GM13977 (cell line): ENCODE results near the gene ATP2A3.

Source experiments
- DNase-seq: peaks from one replicate; pipeline ENCODE4 v3.0.0; 2012; ENCODE audit warnings: low spot score
- CTCF ChIP-seq: IDR thresholded peaks from 2 replicates; pipeline ENCODE4 v1.5.1; 2012; ENCODE audit warnings: mild to moderate bottlenecking, control low read depth; ENCODE audit not compliant: insufficient read depth; ENCODE audit errors: extremely low read depth, missing control alignments
- in situ Hi-C: fragments of 300-500 bp; cut with MboI; formaldehyde crosslinking; loops from one replicate; pipeline ENCODE4 v1.12.0; 2022; ENCODE audit warnings: low sequenced_read_pairs, low pct_unique_long_range_greater_than_20kb, mixed read lengths, inconsistent platforms; ENCODE audit not compliant: unreplicated experiment

The ATP2A3 gene

GRCh38 chr17:3974138-3974687 is 10.0 kb upstream of the ATP2A3 start:
- TF ChIP-seq CTCF = no peak
- no peak for DNase-seq
- in situ Hi-C loops = no loop called here

- DNase-seq = no peak
- no peak for TF ChIP-seq CTCF
- in situ Hi-C loops = no loop called here
These were observed 9.4 kb upstream of the ATP2A3 start for GRCh38 chr17:3973495-3974137.

GRCh38 chr17:3972931-3973330 is 8.7 kb upstream of the ATP2A3 start:
- in situ Hi-C loops = no loop called here
- no peak for TF ChIP-seq CTCF
- no peak for DNase-seq

- no peak for TF ChIP-seq CTCF
- no peak for DNase-seq
- in situ Hi-C loops = no loop called here
These were observed 8.1 kb upstream of the ATP2A3 start for GRCh38 chr17:3972281-3972731.

DNA sequence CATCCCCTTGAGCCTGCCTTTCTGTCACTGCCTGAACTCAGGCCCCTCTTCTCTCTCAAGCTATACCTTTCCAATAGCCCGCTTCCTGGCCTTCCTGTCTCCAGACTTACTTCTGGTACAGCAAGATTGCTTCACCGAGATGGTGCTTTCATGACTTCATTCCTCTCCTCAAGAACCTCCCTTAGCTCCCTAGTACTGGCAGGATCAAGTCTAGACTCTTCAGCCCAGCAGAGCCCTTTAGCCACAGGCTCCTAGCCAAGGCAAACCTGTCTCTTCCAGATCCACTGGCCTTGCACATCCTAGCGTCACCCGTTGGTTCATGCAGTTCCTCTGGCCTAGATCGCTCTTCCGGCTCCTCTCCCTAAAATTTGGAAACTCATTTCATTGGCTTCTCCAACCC is 6.4 kb upstream of the ATP2A3 start:
- no peak for TF ChIP-seq CTCF
- in situ Hi-C loops = no loop called here
- DNase-seq = no peak

DNA sequence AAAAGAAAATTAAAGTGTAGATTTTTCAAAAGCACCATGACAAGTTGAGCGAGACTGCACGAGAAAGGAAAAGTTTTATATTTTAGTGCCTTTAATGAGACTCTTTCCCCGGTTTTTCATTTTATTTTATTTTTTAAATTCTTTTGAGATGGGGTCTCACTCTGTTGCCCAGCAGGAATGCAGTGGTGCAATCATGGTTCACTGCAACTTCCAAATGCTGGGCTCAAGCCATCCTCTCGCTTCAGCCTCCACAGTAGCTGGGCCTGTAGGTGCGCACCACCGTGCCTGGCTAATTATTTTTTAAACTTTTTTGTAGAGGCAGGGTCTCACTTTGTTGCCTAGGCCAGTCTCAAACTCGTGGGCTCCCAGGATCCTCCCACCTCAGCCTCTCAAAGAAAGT is 5.7 kb upstream of the ATP2A3 start:
- DNase-seq = no peak
- in situ Hi-C loops = no loop called here
- no peak for TF ChIP-seq CTCF
